Smooth muscle cell (in vitro differentiated cells): ENCODE results near the gene NFXL1. TPM values are rescaled to one million over a fixed set of nuclear protein-coding genes. Genes with fewer than 3 reads are reported as not detected.

ENCODE experiments used
- DNase-seq: peaks from one replicate; lab custom pipeline; 2025; ENCODE audit not compliant: unreplicated experiment; lab: John Stamatoyannopoulos, UW
- H2AFZ ChIP-seq: fragments of 200-600 bp; sonication (generic); 2 replicates; pipeline ENCODE4 v1.6.0; 2016; ENCODE audit warnings: antibody characterized with exemption, low read depth, mild to moderate bottlenecking
- H3F3A ChIP-seq: fragments of 200-600 bp; sonication (generic); 2 replicates; pipeline ENCODE4 v1.6.0; 2017; ENCODE audit warnings: antibody characterized with exemption, low read depth
- H3K27ac ChIP-seq: fragments of 200-600 bp; sonication (generic); 2 replicates; pipeline ENCODE4 v1.5.1; 2016; ENCODE audit warnings: low read depth, mild to moderate bottlenecking
- H3K27me3 ChIP-seq: fragments of 200-600 bp; sonication (generic); 2 replicates; pipeline ENCODE4 v1.6.1; 2016; ENCODE audit warnings: low read depth, mild to moderate bottlenecking
- H3K36me3 ChIP-seq: fragments of 200-600 bp; sonication (generic); 2 replicates; pipeline ENCODE4 v1.5.1; 2016; ENCODE audit warnings: low read depth
- H3K4me1 ChIP-seq: fragments of 200-600 bp; sonication (generic); 2 replicates; pipeline ENCODE4 v1.5.1; 2016; ENCODE audit warnings: low read depth
- H3K4me2 ChIP-seq: fragments of 200-600 bp; sonication (generic); 2 replicates; pipeline ENCODE4 v1.6.0; 2016; ENCODE audit warnings: mild to moderate bottlenecking
- H3K4me3 ChIP-seq: fragments of 200-600 bp; sonication (generic); 2 replicates; pipeline ENCODE4 v1.5.1; 2016; ENCODE audit warnings: mild to moderate bottlenecking
- H3K79me2 ChIP-seq: fragments of 200-600 bp; sonication (generic); 2 replicates; pipeline ENCODE4 v1.6.0; 2016; ENCODE audit warnings: low read depth, mild to moderate bottlenecking
- H3K9ac ChIP-seq: fragments of 200-600 bp; sonication (generic); 2 replicates; pipeline ENCODE4 v1.6.0; 2016; ENCODE audit warnings: low read depth
- H3K9me3 ChIP-seq: fragments of 200-600 bp; sonication (generic); replicated peaks from 2 replicates; pipeline ENCODE4 v1.5.1; 2016; ENCODE audit warnings: low read depth
- H4K20me1 ChIP-seq: fragments of 200-600 bp; sonication (generic); 2 replicates; pipeline ENCODE4 v1.6.0; 2016; ENCODE audit warnings: low read depth
- CTCF ChIP-seq: fragments of 200-600 bp; sonication (generic); IDR thresholded peaks from 2 replicates; pipeline ENCODE4 v1.5.1; 2017; ENCODE audit warnings: borderline replicate concordance, mild to moderate bottlenecking, antibody characterized with exemption; ENCODE audit not compliant: insufficient read depth, poor library complexity, severe bottlenecking
- WGBS: methylation state at CpG from one replicate; pipeline ENCODE4 v1.1.7; 2016; ENCODE audit warnings: low lambda C conversion rate; 5-methylcytosine and 5-hydroxymethylcytosine counted together
- polyA plus RNA-seq: library from polyadenylated mRNA; unstranded; fragments of >200 nt; fragmentation: Nextera tagmentation; extraction: Ambion mirVana; gene quantifications from 2 replicates; pipeline ENCODE4 v1.2.1, GENCODE V29; 2016
- total RNA-seq: library from RNA; depleted of rRNA; stranded (reverse); fragments of >200 nt; gene quantifications from 2 replicates; pipeline ENCODE4 v1.2.3, GENCODE V29; 2014

Gene NFXL1
- total and polyA plus RNA-seq, 2 experiments from 2014 or later: 6.5 to 14.7 TPM

GRCh38 chr4:47836641-47837093 is 77.7 kb downstream of the NFXL1 start:
- TF ChIP-seq CTCF: peak; percentile 56
- H3K9ac ChIP-seq: no peak overlapping the region
- H4K20me1 ChIP-seq: peaks cover 13% of the 10 kb centered on the region
- H3K4me3 ChIP-seq: peak overlapping the region; percentile 57
- no peaks in the 10 kb centered on the region for H3K9me3 ChIP-seq
- peaks cover 14% of the 10 kb centered on the region for H3K4me1 ChIP-seq
- WGBS: 1% methylated on average over 27 of the region's 27 CpGs
- no peaks in the 10 kb centered on the region for H3F3A ChIP-seq
- H3K79me2 ChIP-seq: no peaks in the 10 kb centered on the region
- no peak overlapping the region for H3K27ac ChIP-seq
- peak overlapping the region; percentile 90 for H3K4me2 ChIP-seq
- H3K27me3 ChIP-seq: peaks cover 36% of the 10 kb centered on the region
- H2AFZ ChIP-seq: peak overlapping the region; percentile 42
- peaks cover 4% of the 10 kb centered on the region for H3K36me3 ChIP-seq
- peak; percentile 22 for DNase-seq

- Histone ChIP-seq H3K9ac (no peak overlapping the region), H3K79me2 (no peaks in the 10 kb centered on the region), H2AFZ (no peak overlapping the region), H3K9me3 (no peaks in the 10 kb centered on the region), H3F3A (no peaks in the 10 kb centered on the region), H3K4me3 (no peak overlapping the region), H3K27me3 (peaks cover 36% of the 10 kb centered on the region), H3K36me3 (peaks cover 4% of the 10 kb centered on the region), H4K20me1 (peaks cover 13% of the 10 kb centered on the region), H3K4me2 (no peak overlapping the region), H3K27ac (no peak overlapping the region), H3K4me1 (peaks cover 14% of the 10 kb centered on the region)
- DNase-seq: no peak
- no peak for TF ChIP-seq CTCF
- 78% methylated on average over 2 of the region's 2 CpGs for WGBS
Measured at GRCh38 chr4:47835494-47835893, 78.9 kb downstream of the NFXL1 start.

GRCh38 chr4:47831026-47831679 is 83.2 kb downstream of the NFXL1 start:
- H3K9ac ChIP-seq: no peak overlapping the region
- WGBS: 86% methylated on average over 5 of the region's 5 CpGs
- peaks cover 5% of the 10 kb centered on the region for H3K4me1 ChIP-seq
- H3K27ac ChIP-seq: no peak overlapping the region
- H3K27me3 ChIP-seq: peaks cover 11% of the 10 kb centered on the region
- peaks cover 4% of the 10 kb centered on the region for H3K36me3 ChIP-seq
- DNase-seq: no peak
- no peak for TF ChIP-seq CTCF
- no peaks in the 10 kb centered on the region for H3F3A ChIP-seq
- no peak overlapping the region for H3K4me3 ChIP-seq
- no peaks in the 10 kb centered on the region for H3K9me3 ChIP-seq
- no peak overlapping the region for H3K4me2 ChIP-seq
- no peak overlapping the region for H2AFZ ChIP-seq
- H4K20me1 ChIP-seq: no peaks in the 10 kb centered on the region
- H3K79me2 ChIP-seq: no peaks in the 10 kb centered on the region
